Nephron progenitor cell (in vitro differentiated cells): Measurements from ENCODE around the gene ENOX1.

Experiments used
- DNase-seq: peaks from one replicate; pipeline ENCODE4 v3.0.0; 2021
- H3K27ac Mint-ChIP-seq: 2 replicates; pipeline ENCODE4 v1.8.0; 2021; ENCODE audit warnings: mild to moderate bottlenecking, moderate library complexity, mixed read lengths
- H3K27me3 Mint-ChIP-seq: 2 replicates; pipeline ENCODE4 v1.8.0; 2021; ENCODE audit warnings: mild to moderate bottlenecking, low read depth, mixed read lengths; ENCODE audit not compliant: poor library complexity
- H3K36me3 Mint-ChIP-seq: 2 replicates; pipeline ENCODE4 v1.8.0; 2021; ENCODE audit warnings: low read depth, mixed read lengths
- H3K4me1 Mint-ChIP-seq: 2 replicates; pipeline ENCODE4 v1.8.0; 2021; ENCODE audit warnings: mixed read lengths
- H3K4me3 Mint-ChIP-seq: 2 replicates; pipeline ENCODE4 v1.8.0; 2021; ENCODE audit warnings: mild to moderate bottlenecking, moderate library complexity, mixed read lengths
- H3K9me3 Mint-ChIP-seq: 2 replicates; pipeline ENCODE4 v1.8.0; 2021; ENCODE audit warnings: mild to moderate bottlenecking, moderate library complexity, mixed read lengths
- TF ChIP-seq, protein P1 (sequence below): fragments of 200-600 bp; sonication (generic); IDR thresholded peaks from 2 replicates; pipeline ENCODE4 v1.5.0; 2021; ENCODE audit warnings: antibody characterized with exemption

The ENOX1 gene

DNA sequence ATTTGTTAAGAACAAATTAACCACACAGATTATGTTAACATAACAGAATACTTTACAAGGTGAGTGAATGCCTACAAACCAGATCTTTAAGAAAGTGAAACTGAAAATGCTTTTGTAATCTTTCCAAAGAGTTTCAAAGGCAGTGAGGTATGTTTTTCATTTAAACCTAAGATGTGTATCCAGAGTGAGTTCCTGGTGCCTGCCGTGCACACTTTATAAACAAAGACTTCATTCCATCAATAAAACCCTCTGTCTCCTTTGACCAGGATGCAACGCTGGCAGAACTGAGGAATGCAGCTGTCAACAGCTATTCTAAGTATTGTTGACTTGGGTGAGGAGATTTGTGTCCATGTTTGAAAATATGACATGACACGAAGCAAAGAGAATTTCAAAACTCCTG is 418.8 kb downstream of the ENOX1 start:
- no peak overlapping the region for H3K27ac Mint-ChIP-seq
- peaks cover 4% of the 10 kb centered on the region for H3K4me1 Mint-ChIP-seq
- no peaks in the 10 kb centered on the region for H3K9me3 Mint-ChIP-seq
- no peak overlapping the region for H3K4me3 Mint-ChIP-seq
- no peaks in the 10 kb centered on the region for H3K27me3 Mint-ChIP-seq
- H3K36me3 Mint-ChIP-seq, result no peaks in the 10 kb centered on the region
- no peak for DNase-seq
- TF ChIP-seq, protein P1, sequence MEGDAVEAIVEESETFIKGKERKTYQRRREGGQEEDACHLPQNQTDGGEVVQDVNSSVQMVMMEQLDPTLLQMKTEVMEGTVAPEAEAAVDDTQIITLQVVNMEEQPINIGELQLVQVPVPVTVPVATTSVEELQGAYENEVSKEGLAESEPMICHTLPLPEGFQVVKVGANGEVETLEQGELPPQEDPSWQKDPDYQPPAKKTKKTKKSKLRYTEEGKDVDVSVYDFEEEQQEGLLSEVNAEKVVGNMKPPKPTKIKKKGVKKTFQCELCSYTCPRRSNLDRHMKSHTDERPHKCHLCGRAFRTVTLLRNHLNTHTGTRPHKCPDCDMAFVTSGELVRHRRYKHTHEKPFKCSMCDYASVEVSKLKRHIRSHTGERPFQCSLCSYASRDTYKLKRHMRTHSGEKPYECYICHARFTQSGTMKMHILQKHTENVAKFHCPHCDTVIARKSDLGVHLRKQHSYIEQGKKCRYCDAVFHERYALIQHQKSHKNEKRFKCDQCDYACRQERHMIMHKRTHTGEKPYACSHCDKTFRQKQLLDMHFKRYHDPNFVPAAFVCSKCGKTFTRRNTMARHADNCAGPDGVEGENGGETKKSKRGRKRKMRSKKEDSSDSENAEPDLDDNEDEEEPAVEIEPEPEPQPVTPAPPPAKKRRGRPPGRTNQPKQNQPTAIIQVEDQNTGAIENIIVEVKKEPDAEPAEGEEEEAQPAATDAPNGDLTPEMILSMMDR, result no peak

DNA sequence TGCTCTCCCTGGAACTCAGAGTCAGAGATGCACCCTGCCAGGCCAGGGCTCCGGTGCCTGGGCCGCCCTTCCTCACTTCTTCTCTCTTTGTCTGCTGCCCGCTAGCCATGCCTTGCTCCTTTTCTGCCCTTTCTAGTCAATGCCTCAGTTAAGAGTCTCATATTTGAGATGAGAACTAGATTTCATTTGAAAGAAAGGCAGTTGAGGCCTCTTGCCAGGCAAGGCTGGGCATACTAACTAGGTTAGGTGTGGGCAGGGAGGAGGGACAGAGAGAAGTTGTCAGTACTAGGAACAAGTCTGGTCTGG is 421.8 kb downstream of the ENOX1 start:
- Mint-ChIP-seq H3K36me3 (no peaks in the 10 kb centered on the region), H3K27me3 (peaks cover 4% of the 10 kb centered on the region), H3K4me3 (no peak overlapping the region), H3K4me1 (peaks cover 14% of the 10 kb centered on the region), H3K9me3 (no peaks in the 10 kb centered on the region), H3K27ac (no peak overlapping the region)
- no peak for DNase-seq
- TF ChIP-seq, protein P1, result no peak

DNA sequence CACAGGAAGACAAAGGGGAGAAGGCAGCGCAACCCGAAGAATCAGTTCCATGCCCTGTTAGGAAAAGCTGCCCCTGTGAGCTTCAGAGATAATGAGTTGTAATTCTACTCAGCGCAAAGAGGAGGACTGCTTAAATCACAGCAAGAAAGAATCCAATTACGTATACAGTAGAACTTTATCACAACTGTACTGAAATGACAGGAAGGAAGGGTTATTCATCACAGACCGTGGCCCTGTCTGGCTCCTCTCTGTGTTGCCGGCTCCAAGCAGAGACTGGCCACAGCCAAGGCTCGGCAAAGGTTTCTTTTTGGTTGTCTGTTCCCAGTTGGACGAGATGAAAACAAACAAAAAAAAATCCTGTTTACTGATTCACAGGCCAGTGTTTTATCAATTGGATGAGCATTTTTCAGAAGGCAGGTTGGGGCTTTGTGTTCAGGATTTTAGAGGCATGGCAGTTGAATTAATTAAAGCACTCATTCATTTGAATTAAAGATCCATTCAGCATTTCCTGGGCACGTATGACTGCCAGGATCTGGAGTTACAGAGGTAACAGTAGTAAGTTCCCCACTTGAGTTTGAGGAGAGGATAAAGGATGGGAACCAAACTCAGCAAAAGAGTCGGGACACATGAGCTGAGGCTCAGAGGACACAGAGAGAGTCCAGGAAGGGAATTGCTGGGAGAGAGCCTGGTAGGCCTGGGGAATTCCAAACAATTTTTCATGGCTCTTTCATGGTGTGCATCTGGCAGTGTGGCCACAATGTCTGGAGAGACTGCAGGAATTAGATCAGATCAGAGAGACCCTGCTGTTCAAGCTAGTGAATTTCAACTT is 422.3 kb downstream of the ENOX1 start:
- no peak for DNase-seq
- Mint-ChIP-seq H3K36me3 (no peaks in the 10 kb centered on the region), H3K27me3 (peaks cover 7% of the 10 kb centered on the region), H3K9me3 (no peaks in the 10 kb centered on the region), H3K27ac (no peak overlapping the region), H3K4me3 (no peak overlapping the region), H3K4me1 (peaks cover 19% of the 10 kb centered on the region)
- TF ChIP-seq, protein P1, result no peak

DNA sequence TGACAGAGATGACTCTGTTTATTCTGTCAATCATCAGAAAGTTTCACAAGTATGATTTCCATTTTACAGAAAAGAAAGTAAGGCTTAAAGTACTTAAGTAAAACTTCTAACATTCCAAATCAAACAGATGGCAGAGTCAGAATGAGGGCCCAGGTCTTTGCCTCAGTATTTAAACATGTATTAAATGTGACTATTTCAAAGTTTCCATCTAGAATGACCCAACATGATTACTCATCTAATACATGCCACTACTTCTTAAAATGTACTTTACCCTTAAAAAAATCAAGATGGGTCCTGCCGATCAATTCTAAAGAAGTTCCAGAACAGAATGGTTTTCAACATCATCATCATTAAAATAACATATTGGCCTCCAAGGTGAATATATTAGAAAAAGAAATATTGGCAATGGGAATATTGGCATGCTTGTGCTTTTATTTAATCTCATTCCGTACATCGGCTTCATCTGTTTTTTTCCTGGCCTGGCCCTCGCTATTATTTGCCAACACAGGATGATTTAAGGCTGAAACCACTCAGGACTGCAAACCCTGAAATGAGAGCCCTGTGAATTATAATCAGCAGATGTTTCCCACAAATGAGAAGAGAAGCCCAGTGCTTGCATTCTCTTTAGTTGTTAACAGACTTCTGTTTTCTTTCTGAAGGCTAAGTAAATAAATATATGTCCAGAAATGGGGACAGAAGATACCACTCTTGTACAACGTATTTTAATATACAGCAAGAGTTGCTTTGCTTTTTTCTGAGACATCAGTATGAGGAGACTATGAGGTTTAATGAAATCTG is 423.4 kb downstream of the ENOX1 start:
- Mint-ChIP-seq H3K9me3 (no peaks in the 10 kb centered on the region), H3K27me3 (peaks cover 7% of the 10 kb centered on the region), H3K4me3 (no peak overlapping the region), H3K4me1 (peaks cover 20% of the 10 kb centered on the region), H3K36me3 (no peaks in the 10 kb centered on the region), H3K27ac (no peak overlapping the region)
- TF ChIP-seq, protein P1, result no peak
- DNase-seq, result no peak

DNA sequence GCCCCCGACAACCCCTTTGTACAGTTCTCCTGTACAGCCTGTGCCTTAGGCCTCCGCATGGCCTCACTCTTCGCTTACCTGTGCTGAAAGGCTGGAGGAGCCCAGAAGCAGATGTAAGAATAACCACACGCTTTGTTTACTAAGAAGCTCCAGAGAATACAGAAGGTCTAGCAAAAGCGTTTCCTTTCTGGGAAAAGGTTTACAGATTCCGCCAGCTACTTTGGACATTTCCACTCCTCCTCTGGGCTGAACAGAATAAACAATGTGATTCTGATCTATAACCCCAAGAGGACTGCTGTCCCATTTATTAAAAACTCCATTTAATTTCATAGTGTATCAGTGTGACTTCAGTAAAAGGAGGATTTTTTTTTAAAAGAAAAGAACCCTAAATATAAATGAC is 424.2 kb downstream of the ENOX1 start:
- Mint-ChIP-seq H3K4me1 (peaks cover 20% of the 10 kb centered on the region), H3K36me3 (no peaks in the 10 kb centered on the region), H3K4me3 (no peak overlapping the region), H3K27ac (peak overlapping the region; percentile 58), H3K27me3 (peaks cover 7% of the 10 kb centered on the region), H3K9me3 (no peaks in the 10 kb centered on the region)
- TF ChIP-seq, protein P1, result no peak
- DNase-seq, result no peak
